HepG2 (cell line): Measurements from ENCODE around the gene PCDHGB2. TPM values are rescaled to one million over a fixed set of nuclear protein-coding genes. Genes with fewer than 3 reads are reported as not detected.

Experiments used
- ARNT2 ChIP-seq: sonication (generic); formaldehyde crosslinking; IDR thresholded peaks from 2 replicates; pipeline ENCODE4 v1.8.0; 2022; ENCODE audit warnings: mild to moderate bottlenecking, low read depth, missing genetic modification reagents, moderate library complexity
- CHD4 ChIP-seq: fragments of 200-600 bp; sonication (generic); IDR thresholded peaks from 2 replicates; pipeline ENCODE4 v1.7.0; 2017; ENCODE audit warnings: mild to moderate bottlenecking, low read length, borderline replicate concordance
- ELF3 ChIP-seq: IDR thresholded peaks from 2 replicates; pipeline ENCODE4 v1.6.1; 2016; ENCODE audit warnings: missing genetic modification reagents, missing compliant biosample characterization
- KDM3A ChIP-seq: IDR thresholded peaks from 2 replicates; pipeline ENCODE4 v1.6.1; 2018; ENCODE audit warnings: low read depth, missing compliant biosample characterization
- MEF2D ChIP-seq: sonication (generic); formaldehyde crosslinking; IDR thresholded peaks from 2 replicates; pipeline ENCODE4 v1.5.1; 2020; ENCODE audit warnings: mild to moderate bottlenecking, missing genetic modification reagents
- RAD51 ChIP-seq: fragments of 450-650 bp; IDR thresholded peaks from 2 replicates; pipeline ENCODE4 v1.6.1; 2016; ENCODE audit warnings: borderline replicate concordance
- RXRB ChIP-seq: IDR thresholded peaks from 2 replicates; pipeline ENCODE4 v1.6.1; 2016; ENCODE audit warnings: borderline replicate concordance, missing genetic modification reagents, missing compliant biosample characterization
- TOE1 ChIP-seq: sonication (generic); formaldehyde crosslinking; IDR thresholded peaks from 2 replicates; pipeline ENCODE4 v1.4.0; 2020; ENCODE audit warnings: mild to moderate bottlenecking, missing genetic modification reagents
- ZFP37 ChIP-seq: sonication (generic); formaldehyde crosslinking; IDR thresholded peaks from 2 replicates; pipeline ENCODE4 v1.4.0; 2020; ENCODE audit warnings: missing genetic modification reagents, borderline replicate concordance
- ZNF124 ChIP-seq: sonication (generic); formaldehyde crosslinking; IDR thresholded peaks from 2 replicates; pipeline ENCODE4 v1.4.0; 2020; ENCODE audit warnings: missing genetic modification reagents
- ZNF260 ChIP-seq: sonication (generic); formaldehyde crosslinking; IDR thresholded peaks from 2 replicates; pipeline ENCODE4 v1.4.0; 2020; ENCODE audit warnings: missing genetic modification reagents, low read depth, mild to moderate bottlenecking, borderline replicate concordance
- ZNF547 ChIP-seq: sonication (generic); formaldehyde crosslinking; IDR thresholded peaks from 2 replicates; pipeline ENCODE4 v1.5.1; 2020; ENCODE audit warnings: mild to moderate bottlenecking, missing genetic modification reagents
- ZNF558 ChIP-seq: sonication (generic); formaldehyde crosslinking; IDR thresholded peaks from 2 replicates; pipeline ENCODE4 v1.9.0; 2022; ENCODE audit warnings: mild to moderate bottlenecking, missing genetic modification reagents, borderline replicate concordance
- ZNF562 ChIP-seq: sonication (generic); formaldehyde crosslinking; IDR thresholded peaks from 2 replicates; pipeline ENCODE4 v1.8.0; 2022; ENCODE audit warnings: missing genetic modification reagents, borderline replicate concordance
- ZNF747 ChIP-seq: sonication (generic); formaldehyde crosslinking; IDR thresholded peaks from 2 replicates; pipeline ENCODE4 v1.8.1; 2023; ENCODE audit warnings: missing genetic modification reagents, mild to moderate bottlenecking, borderline replicate concordance
- polyA plus RNA-seq, 8 experiments: library from polyadenylated mRNA; depleted of rRNA in 3 of 8; stranded (reverse) in 7 of 8; unstranded in 1 of 8; fragments of >200 nt; fragmentation: Illumina TruSeq in 4 of 8; extraction: Trizol in 4 of 8; gene quantifications; 2 replicates each; pipeline versions ENCODE4 v1.2.1 to v1.2.3, GENCODE V29; 2011 to 2016; ENCODE audit warnings: low read depth in 4 of 8, missing spikeins in 1 of 8, mixed read lengths in 1 of 8; ENCODE audit not compliant: insufficient read depth in 1 of 8
- total RNA-seq, 5 experiments: library from RNA; depleted of rRNA; stranded (reverse); fragments of >200 nt; fragmentation: Illumina TruSeq; extraction: Trizol; gene quantifications; 2 replicates each; pipeline ENCODE4 v1.2.3, GENCODE V29; 2016; ENCODE audit warnings: low read depth in 1 of 5
- TF ChIP-seq, protein P1 (sequence below): sonication (generic); formaldehyde crosslinking; IDR thresholded peaks from 2 replicates; pipeline ENCODE4 v1.4.0; 2020; ENCODE audit warnings: mild to moderate bottlenecking, missing genetic modification reagents, borderline replicate concordance
- TF ChIP-seq, protein P2 (sequence below): IDR thresholded peaks from 2 replicates; pipeline ENCODE4 v1.6.1; 2016
- TF ChIP-seq, protein P3 (sequence below), 2 experiments: sonication (generic) in 1 of 2; formaldehyde crosslinking in 1 of 2; IDR thresholded peaks; 2 replicates each; pipeline versions ENCODE4 v1.4.0 to v1.6.1; 2016 to 2020; ENCODE audit warnings: borderline replicate concordance in 1 of 2, low read depth in 1 of 2, mild to moderate bottlenecking in 1 of 2, missing genetic modification reagents in 1 of 2

The PCDHGB2 gene
- total and polyA plus RNA-seq, 2 of the 13 experiments (the other 11 are each of a cell fraction or from before 2014, with no cell fraction given) = 0.64 to 0.82 TPM

DNA sequence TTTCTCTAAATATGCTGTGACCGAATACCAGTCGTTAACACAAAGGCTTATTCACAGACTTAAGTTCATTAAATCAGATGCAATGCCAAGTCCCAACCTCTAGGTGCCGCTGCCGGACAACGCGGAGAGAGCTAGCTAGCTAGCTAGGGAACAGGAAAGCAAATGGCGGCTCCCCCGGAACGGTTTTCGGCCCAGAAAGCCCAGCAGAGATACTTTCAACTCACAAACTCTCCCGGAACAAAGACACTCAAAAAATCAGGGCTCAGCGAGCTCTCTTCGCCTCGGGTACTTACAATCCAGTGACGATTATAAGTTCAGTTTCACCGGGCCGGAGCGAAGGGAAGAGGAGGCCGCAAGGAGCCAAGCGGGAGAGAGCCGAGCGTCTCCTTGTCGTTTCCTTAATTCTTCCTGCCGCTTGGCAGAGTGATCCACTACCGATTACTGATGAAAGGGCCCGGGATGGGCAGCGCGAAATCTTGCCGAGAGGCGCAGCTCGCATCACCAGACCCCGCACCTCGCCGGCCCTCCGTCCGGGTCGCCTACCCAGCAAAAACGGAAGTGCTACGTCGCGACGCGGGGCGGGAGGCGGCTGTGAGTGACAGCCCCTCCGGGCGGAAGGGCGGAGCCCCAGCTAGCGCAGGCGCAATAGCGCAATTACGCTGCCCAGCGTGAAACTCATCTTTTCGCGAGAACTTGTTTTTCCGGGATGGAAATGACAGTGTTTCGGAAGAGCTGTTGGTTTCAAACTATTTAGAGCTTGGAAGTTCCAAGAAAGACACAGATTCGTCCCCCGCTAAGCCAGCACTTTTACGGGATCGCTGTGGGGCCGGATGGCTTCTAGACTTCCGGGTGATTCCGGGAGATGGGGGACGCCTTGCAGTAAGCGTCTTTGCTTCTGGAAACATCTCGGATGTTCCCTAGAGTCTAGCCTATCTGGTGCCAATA, 39.3 kb upstream of the PCDHGB2 start, which contains the start of gene TAF7 (continued):
- TF ChIP-seq, protein P1, sequence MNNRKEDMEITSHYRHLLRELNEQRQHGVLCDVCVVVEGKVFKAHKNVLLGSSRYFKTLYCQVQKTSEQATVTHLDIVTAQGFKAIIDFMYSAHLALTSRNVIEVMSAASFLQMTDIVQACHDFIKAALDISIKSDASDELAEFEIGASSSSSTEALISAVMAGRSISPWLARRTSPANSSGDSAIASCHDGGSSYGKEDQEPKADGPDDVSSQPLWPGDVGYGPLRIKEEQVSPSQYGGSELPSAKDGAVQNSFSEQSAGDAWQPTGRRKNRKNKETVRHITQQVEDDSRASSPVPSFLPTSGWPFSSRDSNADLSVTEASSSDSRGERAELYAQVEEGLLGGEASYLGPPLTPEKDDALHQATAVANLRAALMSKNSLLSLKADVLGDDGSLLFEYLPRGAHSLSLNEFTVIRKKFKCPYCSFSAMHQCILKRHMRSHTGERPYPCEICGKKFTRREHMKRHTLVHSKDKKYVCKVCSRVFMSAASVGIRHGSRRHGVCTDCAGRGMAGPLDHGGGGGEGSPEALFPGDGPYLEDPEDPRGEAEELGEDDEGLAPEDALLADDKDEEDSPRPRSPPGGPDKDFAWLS = no peak
- TF ChIP-seq CHD4 = no peak
- TF ChIP-seq ELF3 = no peak; the same call in none of the 2 replicates
- TF ChIP-seq KDM3A (CRISPR knock-in tag) = 0 out of 2 replicates have a peak, but pooled peaks have one; percentile 41
- peak; percentile 81 for TF ChIP-seq ARNT2
- TF ChIP-seq ZNF747 (CRISPR knock-in tag) = no peak
- no peak for TF ChIP-seq ZNF562 (CRISPR knock-in tag)
- TF ChIP-seq TOE1 (CRISPR knock-in tag) = no peak
- TF ChIP-seq, protein P2, sequence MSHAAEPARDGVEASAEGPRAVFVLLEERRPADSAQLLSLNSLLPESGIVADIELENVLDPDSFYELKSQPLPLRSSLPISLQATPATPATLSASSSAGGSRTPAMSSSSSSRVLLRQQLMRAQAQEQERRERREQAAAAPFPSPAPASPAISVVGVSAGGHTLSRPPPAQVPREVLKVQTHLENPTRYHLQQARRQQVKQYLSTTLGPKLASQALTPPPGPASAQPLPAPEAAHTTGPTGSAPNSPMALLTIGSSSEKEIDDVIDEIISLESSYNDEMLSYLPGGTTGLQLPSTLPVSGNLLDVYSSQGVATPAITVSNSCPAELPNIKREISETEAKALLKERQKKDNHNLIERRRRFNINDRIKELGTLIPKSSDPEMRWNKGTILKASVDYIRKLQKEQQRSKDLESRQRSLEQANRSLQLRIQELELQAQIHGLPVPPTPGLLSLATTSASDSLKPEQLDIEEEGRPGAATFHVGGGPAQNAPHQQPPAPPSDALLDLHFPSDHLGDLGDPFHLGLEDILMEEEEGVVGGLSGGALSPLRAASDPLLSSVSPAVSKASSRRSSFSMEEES (CRISPR knock-in tag) = no peak
- peak; percentile 78; the same call in 1 of the 2 replicates for TF ChIP-seq ZNF558
- 0 out of 2 replicates have a peak, but pooled peaks have one; percentile 73 for TF ChIP-seq ZFP37 (CRISPR knock-in tag)
- TF ChIP-seq, protein P3, sequence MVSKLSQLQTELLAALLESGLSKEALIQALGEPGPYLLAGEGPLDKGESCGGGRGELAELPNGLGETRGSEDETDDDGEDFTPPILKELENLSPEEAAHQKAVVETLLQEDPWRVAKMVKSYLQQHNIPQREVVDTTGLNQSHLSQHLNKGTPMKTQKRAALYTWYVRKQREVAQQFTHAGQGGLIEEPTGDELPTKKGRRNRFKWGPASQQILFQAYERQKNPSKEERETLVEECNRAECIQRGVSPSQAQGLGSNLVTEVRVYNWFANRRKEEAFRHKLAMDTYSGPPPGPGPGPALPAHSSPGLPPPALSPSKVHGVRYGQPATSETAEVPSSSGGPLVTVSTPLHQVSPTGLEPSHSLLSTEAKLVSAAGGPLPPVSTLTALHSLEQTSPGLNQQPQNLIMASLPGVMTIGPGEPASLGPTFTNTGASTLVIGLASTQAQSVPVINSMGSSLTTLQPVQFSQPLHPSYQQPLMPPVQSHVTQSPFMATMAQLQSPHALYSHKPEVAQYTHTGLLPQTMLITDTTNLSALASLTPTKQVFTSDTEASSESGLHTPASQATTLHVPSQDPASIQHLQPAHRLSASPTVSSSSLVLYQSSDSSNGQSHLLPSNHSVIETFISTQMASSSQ (IDR thresholded peaks at IDR 0.05; ENCODE audit: low read depth) = no peak
- TF ChIP-seq, protein P3 (CRISPR knock-in tag; IDR thresholded peaks at IDR 0.05; ENCODE audit: borderline replicate concordance) = no peak
- TF ChIP-seq RXRB = 0 out of 2 replicates have a peak, but pooled peaks have one; percentile 13
- TF ChIP-seq ZNF260 (CRISPR knock-in tag) = no peak
- peak; percentile 44; the same call in 1 of the 2 replicates for TF ChIP-seq ZNF124 (CRISPR knock-in tag)
- peak; percentile 94 for TF ChIP-seq ZNF547 (CRISPR knock-in tag)
- TF ChIP-seq RAD51 = no peak
- TF ChIP-seq MEF2D (CRISPR knock-in tag) = peak; percentile 43; the same call in 1 of the 2 replicates
